ENCODE results near the gene UTP15.

- TF ChIP-seq CTCF (IDR thresholded peaks at IDR 0.05 in 4 of 5, conservative IDR thresholded peaks at IDR 0.05 in 1 of 5) (no peak), POLR2A (IDR thresholded peaks at IDR 0.05) (no peak)
Observed at GRCh38 chr5:73564018-73564417, 1.5 kb upstream of the UTP15 start.

Data from gastrocnemius medialis (tissue), 4 donors.